K562 (cell line): ENCODE data around the gene PIEZO2. TPM values are rescaled to one million over a fixed set of nuclear protein-coding genes. Genes with fewer than 3 reads are reported as not detected.
A peak's percentile ranks its signal among the peaks of the same experiment; 100 is the strongest.

ENCODE experiments used
- ATAC-seq: fragments of 200-7000 bp; cut with Tn5 transposase; 3 replicates; pipeline ENCODE4 v1.9.1; 2020; ENCODE audit warnings: moderate library complexity
- BruUV-seq: library from RNA; stranded (reverse); fragments of 400-500 nt; replicated peaks from 2 replicates; lab custom pipeline; 2021; lab: Mats Ljungman, UMichigan
- CTCF ChIA-PET: fragments of 300-600 bp; formaldehyde crosslinking; extraction: SDS; loops from one replicate; lab custom pipeline; 2021; ENCODE audit warnings: low intra/inter-chr PET ratio; lab: Yijun Ruan, JAX
- POLR2A ChIA-PET: fragments of 300-600, 350-650 bp; sonication (Branson Sonifier 250); formaldehyde crosslinking; extraction: SDS; loops from one replicate; lab custom pipeline; 2021; ENCODE audit warnings: antibody characterized with exemption, inconsistent platforms; lab: Yijun Ruan, JAX
- DNase-seq, 4 experiments: peaks; one replicate each; pipeline versions ENCODE4 v3.0.0 to v3.0.0-alpha.2; 2011 to 2018; ENCODE audit warnings: low spot score in 3 of 4, mixed read lengths in 3 of 4; ENCODE audit errors: extremely low read depth in 1 of 4
- FAIRE-seq: peaks from 2 replicates; lab custom pipeline; 2011; peaks lifted over from hg19 to GRCh38; lab: Jason Lieb, UNC
- H2AFZ ChIP-seq: 2 replicates; pipeline ENCODE4 v1.6.0; 2011; ENCODE audit warnings: low read depth, low read length, control low read depth, inconsistent platforms
- H3K27ac ChIP-seq: fragments of 200-600 bp; 3 replicates; pipeline ENCODE4 v1.8.0; 2011; ENCODE audit warnings: low read depth, mild to moderate bottlenecking, control low read depth, inconsistent platforms, low read length, moderate library complexity, mixed read lengths; ENCODE audit errors: extremely low read depth
- H3K27me3 ChIP-seq, 2 experiments: fragments of 300-600 bp in 1 of 2; 2 replicates in 1 of 2; 3 replicates in 1 of 2; pipeline versions ENCODE4 v1.6.0 to v1.8.0; 2011; ENCODE audit warnings: inconsistent platforms in 2 of 2, low read length in 2 of 2, mild to moderate bottlenecking in 1 of 2, mixed read lengths in 1 of 2, moderate library complexity in 1 of 2; ENCODE audit not compliant: control insufficient read depth in 2 of 2, insufficient read depth in 2 of 2
- H3K36me3 ChIP-seq: fragments of 300-600 bp; 3 replicates; pipeline ENCODE4 v1.8.0; 2011; ENCODE audit warnings: mild to moderate bottlenecking, low read length, inconsistent platforms; ENCODE audit not compliant: control insufficient read depth, insufficient read depth
- H3K4me1 ChIP-seq, 2 experiments: fragments of 200-600 bp in 1 of 2; replicated peaks in 1 of 2; 2 replicates in 1 of 2; 3 replicates in 1 of 2; pipeline versions ENCODE4 v1.5.1 to v1.8.0; 2011; ENCODE audit warnings: inconsistent platforms in 2 of 2, low read length in 2 of 2, mild to moderate bottlenecking in 1 of 2, mixed read lengths in 1 of 2, moderate library complexity in 1 of 2; ENCODE audit not compliant: control insufficient read depth in 2 of 2, insufficient read depth in 2 of 2
- H3K4me2 ChIP-seq: 2 replicates; pipeline ENCODE4 v1.6.1; 2011; ENCODE audit warnings: low read length, control low read depth, inconsistent platforms, mixed read lengths; ENCODE audit not compliant: insufficient read depth
- H3K4me3 ChIP-seq: fragments of 200-600 bp; sonication (generic), shearing (Covaris generic); 2 replicates; pipeline ENCODE4 v1.5.1; 2016; ENCODE audit warnings: control low read depth, inconsistent platforms
- H3K79me2 ChIP-seq: fragments of 200-600 bp; 3 replicates; pipeline ENCODE4 v1.8.0; 2011; ENCODE audit warnings: low read length, inconsistent platforms; ENCODE audit not compliant: control insufficient read depth, insufficient read depth
- H3K9ac ChIP-seq, 2 experiments: 2 replicates each; pipeline versions ENCODE4 v1.6.0 to v1.6.1; 2011; ENCODE audit warnings: low read depth in 2 of 2, low read length in 2 of 2, control low read depth in 1 of 2, inconsistent platforms in 1 of 2, mild to moderate bottlenecking in 1 of 2, mixed read lengths in 1 of 2; ENCODE audit not compliant: insufficient read depth in 1 of 2
- H3K9me1 ChIP-seq: one replicate; pipeline ENCODE4 v1.6.0; 2011; ENCODE audit warnings: inconsistent platforms, mild to moderate bottlenecking, low read length, moderate library complexity; ENCODE audit not compliant: control insufficient read depth, insufficient read depth
- H3K9me3 ChIP-seq: replicated peaks from 2 replicates; pipeline ENCODE4 v1.5.1; 2011; ENCODE audit warnings: low read depth, low read length, inconsistent platforms; ENCODE audit not compliant: control insufficient read depth, insufficient read depth
- H4K20me1 ChIP-seq: replicated peaks from 2 replicates; pipeline ENCODE4 v1.6.1; 2011; ENCODE audit warnings: low read length, inconsistent platforms, mixed read lengths; ENCODE audit not compliant: control insufficient read depth, insufficient read depth
- CTCF ChIP-seq, 3 experiments: IDR thresholded peaks in 2 of 3; conservative IDR thresholded peaks in 1 of 3; 2 replicates each; pipeline ENCODE4 v1.5.1; 2011 to 2012; ENCODE audit warnings: low read length in 3 of 3, mild to moderate bottlenecking in 3 of 3, control low read depth in 2 of 3, improper control_type of control experiment in 1 of 3, inconsistent platforms in 1 of 3, low read depth in 1 of 3, mixed read lengths in 1 of 3, moderate library complexity in 1 of 3; ENCODE audit not compliant: insufficient read depth in 2 of 3
- JUN ChIP-seq, 2 experiments: sonication (generic) in 1 of 2; formaldehyde crosslinking in 1 of 2; IDR thresholded peaks; 2 replicates each; pipeline versions ENCODE4 v1.6.1 to v1.8.0; 2012 to 2022; ENCODE audit warnings: borderline replicate concordance in 2 of 2, mild to moderate bottlenecking in 2 of 2, improper control_type of control experiment in 1 of 2, low read depth in 1 of 2, low read length in 1 of 2, missing genetic modification reagents in 1 of 2
- KLF16 ChIP-seq: IDR thresholded peaks from 2 replicates; pipeline ENCODE4 v1.6.1; 2016; ENCODE audit warnings: antibody characterized with exemption
- MAFF ChIP-seq: IDR thresholded peaks from 2 replicates; pipeline ENCODE4 v1.6.1; 2012; ENCODE audit warnings: low read length, improper control_type of control experiment
- RAD21 ChIP-seq, 2 experiments: fragments of 250-450 bp in 1 of 2; fragments of 450-650 bp in 1 of 2; sonication (Bioruptor Pico) in 1 of 2; formaldehyde crosslinking in 1 of 2; IDR thresholded peaks in 1 of 2; conservative IDR thresholded peaks in 1 of 2; 2 replicates each; pipeline versions ENCODE4 v1.4.0 to v1.8.0; 2020 to 2022; ENCODE audit warnings: mild to moderate bottlenecking in 2 of 2, moderate library complexity in 1 of 2
- REST ChIP-seq, 2 experiments: fragments of 450-650 bp; formaldehyde crosslinking in 1 of 2; IDR thresholded peaks; 2 replicates each; pipeline versions ENCODE4 v1.4.0 to v1.6.1; 2014 to 2020; ENCODE audit warnings: mild to moderate bottlenecking in 2 of 2, borderline replicate concordance in 1 of 2, low read depth in 1 of 2
- SAP30 ChIP-seq: fragments of 200-600 bp; sonication (generic); IDR thresholded peaks from 2 replicates; pipeline ENCODE4 v1.6.1; 2012; ENCODE audit warnings: borderline replicate concordance, low read depth, mild to moderate bottlenecking, moderate library complexity, low read length, control low read depth, inconsistent platforms; ENCODE audit not compliant: insufficient read depth, poor library complexity, severe bottlenecking
- SMC3 ChIP-seq: conservative IDR thresholded peaks from 2 replicates; pipeline ENCODE4 v1.6.1; 2011; ENCODE audit warnings: low read depth, low read length, improper control_type of control experiment; ENCODE audit not compliant: insufficient read depth
- WGBS: fragments of 100-300 bp; shearing (Covaris generic); methylation state at CpG from one replicate; pipeline ENCODE4 v1.1.6; 2016; ENCODE audit warnings: low coverage, mixed read lengths; ENCODE audit not compliant: insufficient coverage; ENCODE audit errors: missing lambda C conversion rate; 5-methylcytosine and 5-hydroxymethylcytosine counted together
- in situ Hi-C: fragments of 300-500 bp; cut with MboI; formaldehyde crosslinking; loops from 4 replicates; pipeline ENCODE4 v1.15.0; 2018; ENCODE audit warnings: inconsistent platforms, mixed read lengths
- intact Hi-C: fragments of 100-400 bp; cut with micrococcal nuclease; formaldehyde crosslinking; loops from 2 replicates; pipeline ENCODE4 v1.14.2; 2022
- polyA plus RNA-seq, 8 experiments: library from polyadenylated mRNA; depleted of rRNA in 4 of 8; stranded (reverse) in 5 of 8; unstranded in 3 of 8; fragments of >200 nt; fragmentation: Nextera tagmentation in 2 of 8; fragmentation: Illumina TruSeq in 1 of 8; extraction: Ambion mirVana in 2 of 8; extraction: Trizol in 1 of 8; gene quantifications; 2 replicates each; pipeline versions ENCODE4 v1.2.1 to v1.2.3, GENCODE V29; 2011 to 2014; ENCODE audit warnings: inconsistent platforms in 1 of 8, missing spikeins in 1 of 8
- total RNA-seq, 7 experiments: library from RNA; depleted of rRNA in 6 of 7; stranded (reverse); fragments of >200 nt in 6 of 7; fragmentation: Illumina TruSeq in 2 of 7; extraction: Trizol in 2 of 7; gene quantifications; 2 replicates each; pipeline versions ENCODE4 v1.2.1 to v1.2.3, GENCODE V29; 2011 to 2021; ENCODE audit warnings: low replicate concordance in 1 of 7

The PIEZO2 gene
- total and polyA plus RNA-seq, 9 of the 15 experiments (the other 6 are each of a cell fraction or from before 2014, with no cell fraction given): 0.54 to 4.1 (median 2.0) TPM

GRCh38 chr18:10787293-10787901, 362.0 kb downstream of the PIEZO2 start:
- DNase-seq (peak; percentile 64 to 88 (median 68)), ATAC-seq (peak; percentile 91), FAIRE-seq (peak; percentile 82)
- no TSS peak for BruUV-seq
- in situ Hi-C loops (no loop called here), intact Hi-C loops (loop anchor here (1.0 to 10.0 kb wide), 4 partner anchors 64 to 365 kb away; no protein-coding TSS in a partner anchor)
- no peak overlapping the region for H3K4me2 ChIP-seq
- H3K4me1 ChIP-seq: no peaks in the 10 kb centered on the region; a peak in 1 of 5 replicates
- no peak overlapping the region for H3K9ac ChIP-seq
- no peaks in the 10 kb centered on the region for H3K79me2 ChIP-seq
- no peaks in the 10 kb centered on the region for H3K36me3 ChIP-seq
- under 1% methylated on average over 5 of the region's 5 CpGs for WGBS
- H3K9me3 ChIP-seq: no peaks in the 10 kb centered on the region
- ChIA-PET POLR2A (no interaction called here), CTCF (interaction anchor here (1.3 kb wide), 1 partner anchor 227 kb away, joined by 4 read pairs; no protein-coding TSS in a partner anchor)
- H4K20me1 ChIP-seq: no peaks in the 10 kb centered on the region
- no peak overlapping the region for H3K27ac ChIP-seq
- 0 out of 2 replicates have a peak overlapping the region, but pooled peaks have one; percentile 5 for H2AFZ ChIP-seq
- no peak overlapping the region for H3K4me3 ChIP-seq
- H3K27me3 ChIP-seq: no peaks in the 10 kb centered on the region
- no peaks in the 10 kb centered on the region for H3K9me1 ChIP-seq
- TF ChIP-seq RAD21 (CRISPR knock-in tag; conservative IDR thresholded peaks at IDR 0.05 in 1 of 2, IDR thresholded peaks at IDR 0.05 in 1 of 2) (peak; percentile 74 to 78), CTCF (IDR thresholded peaks at IDR 0.05 in 2 of 3, conservative IDR thresholded peaks at IDR 0.05 in 1 of 3; ENCODE audit: insufficient read depth in 2 of 3, low read depth in 1 of 3, low read length in 3 of 3) (peak; percentile 79 to 95 (median 91)), SAP30 (no peak), JUN (IDR thresholded peaks at IDR 0.05; ENCODE audit: borderline replicate concordance, low read depth, low read length) (0 out of 2 replicates have a peak, but pooled peaks have one; percentile 43), JUN (CRISPR knock-in tag; IDR thresholded peaks at IDR 0.05; ENCODE audit: borderline replicate concordance) (no peak), KLF16 (peak; percentile 66; the same call in 1 of the 2 replicates), REST (IDR thresholded peaks at IDR 0.05; ENCODE audit: borderline replicate concordance) (peak; percentile 56; the same call in 1 of the 2 replicates), REST (CRISPR knock-in tag; IDR thresholded peaks at IDR 0.05; ENCODE audit: low read depth) (no peak), SMC3 (peak; percentile 62), MAFF (peak; percentile 31; the same call in 1 of the 2 replicates)
